HG03575 (cell line): ENCODE results near the gene CHRND.
"Not testable (repeated sequence)": the region's sequence is repeated elsewhere in the genome, so short reads cannot be mapped to it uniquely, and the experiment has no call there.

Experiments
- ATAC-seq: cut with Tn5 transposase; IDR thresholded peaks from one replicate; pipeline ENCODE4 v1.9.1; 2021; ENCODE audit not compliant: unreplicated experiment, insufficient number of reproducible peaks, low FRiP score; ENCODE audit errors: extremely low read depth

The CHRND gene

DNA sequence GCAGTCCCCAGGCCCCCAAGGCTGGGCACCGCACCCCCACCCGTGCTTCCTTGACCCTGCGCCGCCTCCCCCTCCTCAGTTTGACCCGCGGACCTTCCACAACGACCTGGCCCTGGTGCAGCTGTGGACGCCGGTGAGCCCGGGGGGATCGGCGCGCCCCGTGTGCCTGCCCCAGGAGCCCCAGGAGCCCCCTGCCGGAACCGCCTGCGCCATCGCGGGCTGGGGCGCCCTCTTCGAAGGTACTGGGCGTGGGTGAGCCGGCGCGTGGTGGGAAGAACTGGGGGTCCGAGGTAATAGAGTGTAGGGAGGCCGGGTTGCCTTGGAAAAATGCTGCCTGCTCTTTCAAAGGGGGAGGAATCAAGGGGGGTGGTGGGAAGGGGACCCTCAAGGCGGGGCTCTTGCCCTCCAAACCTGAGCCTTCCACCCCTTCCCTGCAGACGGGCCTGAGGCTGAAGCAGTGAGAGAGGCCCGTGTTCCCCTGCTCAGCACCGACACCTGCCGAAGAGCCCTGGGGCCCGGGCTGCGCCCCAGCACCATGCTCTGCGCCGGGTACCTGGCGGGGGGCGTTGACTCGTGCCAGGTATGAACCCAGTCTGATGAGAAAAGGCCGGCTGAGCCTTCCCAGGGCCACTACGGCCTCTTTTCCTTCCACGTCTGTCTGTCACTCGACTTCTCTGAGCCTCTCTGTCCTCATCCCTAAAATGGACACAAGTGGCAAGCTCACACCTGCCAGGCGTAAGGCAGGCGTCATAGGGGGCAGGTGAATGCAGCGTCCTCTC lies 3.1 kb upstream of the CHRND start:
- ATAC-seq: no peak

GRCh38 chr2:232523402-232523681 lies 2.6 kb upstream of the CHRND start:
- no peak for ATAC-seq

GRCh38 chr2:232523682-232524597 lies 2.0 kb upstream of the CHRND start:
- no peak for ATAC-seq

DNA sequence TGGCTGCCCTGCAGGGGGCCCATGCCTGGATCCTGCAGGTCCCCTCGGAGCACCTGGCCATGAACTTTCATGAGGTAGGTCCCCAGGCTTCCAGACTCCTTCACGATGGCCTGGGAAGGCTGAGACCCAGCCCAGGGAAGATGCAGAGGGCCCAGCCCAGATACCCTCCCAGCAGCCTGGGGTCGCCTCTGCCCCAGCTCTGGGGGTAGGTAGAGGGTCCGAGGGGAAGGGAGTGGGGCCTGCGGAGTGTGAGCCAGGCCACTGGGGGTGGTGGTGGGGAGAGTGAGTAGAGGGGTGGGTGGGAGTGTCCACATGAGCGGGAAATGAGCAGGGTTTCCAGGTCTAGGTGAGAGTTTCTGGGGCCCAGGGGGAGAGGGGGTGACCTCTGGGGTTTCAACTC lies 1.2 kb upstream of the CHRND start:
- ATAC-seq: no peak

DNA sequence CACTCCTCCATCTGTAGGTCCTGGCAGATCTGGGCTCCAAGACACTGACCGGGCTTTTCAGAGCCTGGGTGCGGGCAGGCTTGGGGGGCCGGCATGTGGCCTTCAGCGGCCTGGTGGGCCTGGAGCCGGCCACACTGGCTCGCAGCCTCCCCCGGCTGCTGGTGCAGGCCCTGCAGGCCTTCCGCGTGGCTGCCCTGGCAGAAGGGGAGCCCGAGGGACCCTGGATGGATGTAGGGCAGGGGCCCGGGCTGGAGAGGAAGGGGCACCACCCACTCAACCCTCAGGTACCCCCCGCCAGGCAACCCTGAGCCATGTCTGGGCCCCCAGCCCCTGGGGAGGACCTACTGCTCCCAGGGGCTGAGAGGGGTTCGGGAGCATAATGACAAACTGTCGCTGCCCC lies 761 bp upstream of the CHRND start:
- no peak for ATAC-seq

- ATAC-seq: no peak
Observed at GRCh38 chr2:232526372-232526941, 497 bp downstream of the CHRND start.

DNA sequence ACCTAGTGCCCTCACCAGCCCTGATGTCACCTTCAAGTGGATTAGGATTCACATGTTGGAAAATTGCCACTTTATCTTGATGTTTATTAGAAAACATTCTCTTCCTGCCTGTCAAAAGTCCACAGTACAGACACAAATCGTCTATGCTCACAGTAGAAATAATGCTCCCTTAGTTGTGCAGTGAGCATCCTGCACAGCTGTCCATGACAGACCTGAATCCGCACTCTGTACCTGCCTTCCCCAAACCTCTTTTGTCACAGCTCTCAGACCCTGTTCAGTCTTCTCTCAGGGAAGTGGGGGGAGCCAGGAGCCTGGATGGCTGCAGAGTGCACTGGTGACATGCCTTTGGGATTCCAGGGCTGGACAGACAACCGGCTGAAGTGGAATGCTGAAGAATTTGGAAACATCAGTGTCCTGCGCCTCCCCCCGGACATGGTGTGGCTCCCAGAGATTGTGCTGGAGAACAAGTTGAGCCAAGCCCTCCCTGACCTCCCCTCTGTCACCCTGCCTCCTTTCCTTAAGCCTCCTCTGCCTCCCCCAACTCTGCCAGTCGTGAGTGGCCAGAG lies 2.0 kb downstream of the CHRND start:
- ATAC-seq: no peak

DNA sequence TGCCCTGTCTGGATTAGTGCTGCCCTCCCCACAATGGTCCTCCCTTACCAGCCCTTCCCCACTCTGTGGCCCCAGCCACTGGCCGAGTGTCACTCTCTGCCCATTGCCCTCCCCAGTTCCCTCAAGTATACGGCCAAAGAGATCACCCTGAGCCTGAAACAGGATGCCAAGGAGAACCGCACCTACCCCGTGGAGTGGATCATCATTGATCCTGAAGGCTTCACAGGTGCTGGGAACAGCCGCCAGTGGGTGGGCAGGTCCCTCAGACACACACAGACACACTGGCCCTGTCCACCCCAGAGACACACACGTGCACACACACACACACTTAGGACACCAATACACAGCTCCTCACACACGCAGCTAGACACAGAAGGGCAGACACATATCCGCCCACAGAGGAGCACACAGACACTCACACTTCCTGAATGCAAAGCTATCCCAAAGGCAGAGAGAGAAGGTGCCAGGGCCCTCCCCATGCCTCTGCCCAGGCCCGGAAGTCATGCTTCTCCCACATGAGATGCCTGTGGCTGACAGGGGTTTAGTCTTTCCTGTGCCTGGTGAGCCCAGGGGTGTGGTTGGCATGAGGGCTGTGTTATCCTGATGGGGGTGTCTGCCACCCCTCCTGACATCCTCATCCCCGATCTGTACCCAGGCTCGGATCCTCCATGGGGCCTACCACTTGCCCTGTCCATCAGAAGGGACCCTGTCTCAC lies 2.9 kb downstream of the CHRND start:
- no peak for ATAC-seq

- ATAC-seq: no peak
Observed at GRCh38 chr2:232529806-232530547, 4.0 kb downstream of the CHRND start.

DNA sequence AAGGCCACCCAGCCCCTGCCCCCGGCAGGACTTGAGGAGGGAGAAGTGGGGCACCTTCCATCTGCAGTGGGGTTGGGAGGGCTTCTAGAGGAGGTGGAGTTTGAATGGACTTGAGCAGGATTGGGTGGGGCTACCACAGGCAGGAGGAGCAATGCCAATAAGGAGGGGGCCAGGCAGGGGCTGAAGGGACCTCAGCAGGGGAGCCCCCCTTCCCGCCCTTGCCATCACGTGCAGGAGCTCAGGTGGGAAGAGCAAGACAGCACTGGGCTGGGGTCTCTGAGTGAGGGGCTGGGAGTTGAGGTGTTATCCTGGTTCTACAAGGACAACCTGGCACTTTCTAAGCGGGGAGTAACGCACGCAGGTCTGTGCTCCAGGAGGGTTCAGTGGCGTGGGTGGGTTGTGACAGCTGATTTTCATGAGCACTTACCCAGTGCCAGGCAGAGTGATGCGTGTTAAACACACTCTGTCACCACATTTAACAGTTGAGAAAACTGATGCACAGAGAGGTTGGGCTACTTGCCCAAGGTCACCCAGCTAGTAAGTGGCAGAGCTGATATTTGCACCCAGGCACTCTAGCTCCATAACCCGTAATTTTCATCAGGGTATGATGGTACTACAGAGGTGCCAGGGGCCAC lies 4.8 kb downstream of the CHRND start:
- ATAC-seq: no peak

- no peak for ATAC-seq
Observed at GRCh38 chr2:232532419-232532818, 6.5 kb downstream of the CHRND start.

DNA sequence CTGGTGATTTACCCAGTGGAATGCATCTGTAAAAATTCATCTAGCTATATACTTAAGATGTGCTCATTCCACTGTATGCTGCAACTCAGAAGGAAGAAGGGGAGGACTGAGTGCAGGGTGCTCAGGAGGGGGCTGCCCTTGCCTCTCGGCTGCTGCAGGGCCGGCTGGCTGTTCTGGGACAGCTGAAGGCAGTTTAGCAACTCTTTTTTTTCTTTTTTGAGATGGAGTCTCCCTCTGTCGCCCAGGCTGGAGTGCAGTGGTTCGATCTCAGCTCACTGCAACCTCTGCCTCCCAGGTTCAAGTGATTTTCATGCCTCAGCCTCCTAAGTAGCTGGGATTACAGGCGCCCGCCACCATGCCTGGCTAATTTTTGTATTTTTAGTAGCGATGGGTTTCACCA lies 6.9 kb downstream of the CHRND start:
- not testable (repeated sequence) for ATAC-seq

DNA sequence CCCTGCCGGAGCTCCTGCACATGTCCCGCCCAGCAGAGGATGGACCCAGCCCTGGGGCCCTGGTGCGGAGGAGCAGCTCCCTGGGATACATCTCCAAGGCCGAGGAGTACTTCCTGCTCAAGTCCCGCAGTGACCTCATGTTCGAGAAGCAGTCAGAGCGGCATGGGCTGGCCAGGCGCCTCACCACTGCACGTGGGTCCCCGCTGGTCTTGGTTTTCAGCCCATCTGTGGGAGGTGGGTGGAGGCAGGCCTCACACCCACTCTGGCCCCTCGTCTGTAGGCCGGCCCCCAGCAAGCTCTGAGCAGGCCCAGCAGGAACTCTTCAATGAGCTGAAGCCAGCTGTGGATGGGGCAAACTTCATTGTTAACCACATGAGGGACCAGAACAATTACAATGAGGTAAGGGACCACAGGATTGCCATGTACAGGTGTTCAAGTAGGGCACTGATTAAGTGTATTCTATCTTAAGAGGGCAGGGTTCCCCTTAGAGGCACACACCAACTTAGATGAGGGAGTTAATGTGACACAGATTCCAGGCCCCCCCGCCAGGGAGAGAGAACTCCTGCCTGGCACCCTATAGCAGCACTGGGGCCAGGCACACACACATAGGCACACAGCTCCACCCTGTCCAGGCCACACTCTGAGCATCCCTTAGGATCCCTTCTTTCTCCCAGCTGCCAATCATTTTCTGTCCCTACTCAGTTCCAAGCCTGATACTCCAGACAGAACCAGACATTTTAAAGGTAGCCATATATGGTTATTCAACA lies 8.2 kb downstream of the CHRND start:
- no peak for ATAC-seq

GRCh38 chr2:232534940-232535651 lies 9.1 kb downstream of the CHRND start:
- ATAC-seq: no peak

DNA sequence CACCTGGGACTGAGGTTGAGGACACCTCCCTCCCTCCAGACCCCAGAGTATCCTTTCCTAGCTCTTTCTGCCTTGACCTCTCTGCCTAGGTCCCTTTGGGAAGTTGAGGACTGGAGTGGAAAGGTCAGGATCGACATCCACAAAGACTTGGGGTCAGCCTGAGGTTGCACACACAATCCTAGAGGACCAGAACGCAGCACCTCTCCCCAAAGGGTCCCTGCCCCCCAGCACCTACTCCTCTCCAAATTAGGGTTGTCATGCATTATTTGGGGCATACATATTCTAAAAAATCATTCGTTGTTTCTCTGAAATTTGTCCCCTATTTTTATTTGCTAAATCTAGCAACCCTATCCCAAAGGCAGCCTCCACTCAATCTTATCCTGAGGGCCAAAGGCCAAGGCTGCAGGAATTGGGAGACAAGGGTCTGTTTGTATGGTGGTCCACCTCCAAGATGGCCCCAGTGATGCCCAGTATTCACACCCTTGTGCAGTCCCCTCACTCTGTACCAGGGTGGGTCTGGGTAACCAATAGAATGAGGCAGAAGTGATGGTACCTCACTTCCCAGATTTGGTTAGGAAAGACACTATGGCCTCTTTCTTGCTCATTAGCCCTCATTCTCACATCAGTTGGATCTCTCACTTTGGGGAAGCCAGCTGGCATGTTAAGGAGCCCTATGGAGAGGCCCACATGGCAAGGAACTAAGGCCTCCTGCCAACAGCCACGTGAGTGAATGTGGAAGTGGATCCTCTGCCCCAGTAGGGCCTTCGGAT lies 10.0 kb downstream of the CHRND start:
- ATAC-seq: no peak

- no peak for ATAC-seq
Observed at GRCh38 chr2:232537079-232537478, 11.1 kb downstream of the CHRND start.
